Measurements from ENCODE around the gene PPP2R5E.

- TF ChIP-seq CTCF (IDR thresholded peaks at IDR 0.05) (no peak), POLR2A (IDR thresholded peaks at IDR 0.05) (no peak), EP300 (IDR thresholded peaks at IDR 0.05) (no peak)
These were observed 99.2 kb downstream of the PPP2R5E start for GRCh38 chr14:63443988-63444387.
